ENCODE measurements around the gene TM4SF1.

Gene TM4SF1

DNA sequence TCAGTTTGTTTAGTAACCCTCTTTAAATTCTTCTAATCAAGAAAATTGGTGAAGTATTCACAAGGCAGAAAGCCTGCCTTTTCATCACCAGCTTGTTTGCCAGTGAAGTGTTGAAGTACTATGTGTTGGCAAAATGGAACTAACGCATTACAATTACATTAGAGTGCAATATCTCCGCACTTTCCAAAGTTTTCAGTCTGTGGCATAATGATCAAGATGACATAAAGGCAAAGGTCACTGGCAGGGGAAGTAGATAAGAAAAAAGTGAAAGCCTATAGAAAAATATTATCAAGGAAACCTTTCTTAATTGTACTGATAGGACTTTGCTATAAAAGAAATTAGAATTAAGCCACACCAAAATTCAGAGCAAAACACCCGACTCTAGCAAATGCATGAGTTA, 25.0 kb upstream of the TM4SF1 start:
- no peaks in the 10 kb centered on the region for H3K36me3 ChIP-seq (ENCODE audit: control insufficient read depth in 4 of 4, insufficient read depth in 4 of 4, low read length in 3 of 4)

GRCh38 chr3:149401926-149402310, 24.5 kb upstream of the TM4SF1 start:
- no peaks in the 10 kb centered on the region for H3K36me3 ChIP-seq (ENCODE audit: control insufficient read depth in 4 of 4, insufficient read depth in 4 of 4, low read length in 3 of 4)
- peaks cover 0 to 6% (median 0%) of the 10 kb centered on the region in 5 experiments for H3K9me3 ChIP-seq (ENCODE audit: control extremely low read depth in 1 of 5, control insufficient read depth in 4 of 5, insufficient read depth in 2 of 5, low read depth in 1 of 5, low read length in 4 of 5)
- WGBS (ENCODE audit: insufficient coverage) = no CpG with 5 or more reads among the region's 2 CpGs
- ChIA-PET POLR2A (interaction anchor here (0.6 kb wide), 1 partner anchor 79 kb away, joined by 4 read pairs; no protein-coding TSS in a partner anchor), CTCF (interaction anchor here (1.1 to 1.7 kb wide), 2 partner anchors 11 to 25 kb away, joined by 3 to 5 read pairs; no protein-coding TSS in a partner anchor)
- no peak overlapping the region for H3K4me3 ChIP-seq (ENCODE audit: control insufficient read depth in 1 of 7, extremely low read depth in 1 of 7, insufficient read depth in 4 of 7, low read depth in 2 of 7, low read length in 6 of 7)
- H3K4me1 ChIP-seq (ENCODE audit: control extremely low read depth in 1 of 4, control insufficient read depth in 4 of 4, insufficient read depth in 4 of 4, low read length in 3 of 4) = no peaks in the 10 kb centered on the region
- H3K27me3 ChIP-seq (replicated peaks in 2 of 5; ENCODE audit: control insufficient read depth in 4 of 5, insufficient read depth in 5 of 5, low read length in 4 of 5) = no peaks in the 10 kb centered on the region
- no peak for DNase-seq
- no peak overlapping the region for H3K27ac ChIP-seq (ENCODE audit: insufficient read depth in 1 of 2, low read depth in 1 of 2, low read length in 2 of 2, poor library complexity in 1 of 2, severe bottlenecking in 2 of 2)

More for the DNA sequence above, 25.0 kb upstream of the TM4SF1 start:
- Histone ChIP-seq H3K9me3 (ENCODE audit: control extremely low read depth in 1 of 5, control insufficient read depth in 4 of 5, insufficient read depth in 2 of 5, low read depth in 1 of 5, low read length in 4 of 5) (peaks cover 0 to 6% (median 0%) of the 10 kb centered on the region in 5 experiments), H3K27me3 (replicated peaks in 2 of 5; ENCODE audit: control insufficient read depth in 4 of 5, insufficient read depth in 5 of 5, low read length in 4 of 5) (no peaks in the 10 kb centered on the region), H3K4me1 (ENCODE audit: control extremely low read depth in 1 of 4, control insufficient read depth in 4 of 4, insufficient read depth in 4 of 4, low read length in 3 of 4) (no peaks in the 10 kb centered on the region), H3K27ac (ENCODE audit: insufficient read depth in 1 of 2, low read depth in 1 of 2, low read length in 2 of 2, poor library complexity in 1 of 2, severe bottlenecking in 2 of 2) (no peak overlapping the region), H3K4me3 (ENCODE audit: control insufficient read depth in 1 of 7, extremely low read depth in 1 of 7, insufficient read depth in 4 of 7, low read depth in 2 of 7, low read length in 6 of 7) (no peak overlapping the region)
- DNase-seq = no peak
- CTCF ChIA-PET = no interaction called here
- no CpG with 5 or more reads among the region's 3 CpGs for WGBS (ENCODE audit: insufficient coverage)
- POLR2A ChIA-PET = interaction anchor here (0.6 kb wide), 1 partner anchor 78 kb away, joined by 4 read pairs; no protein-coding TSS in a partner anchor

DNA sequence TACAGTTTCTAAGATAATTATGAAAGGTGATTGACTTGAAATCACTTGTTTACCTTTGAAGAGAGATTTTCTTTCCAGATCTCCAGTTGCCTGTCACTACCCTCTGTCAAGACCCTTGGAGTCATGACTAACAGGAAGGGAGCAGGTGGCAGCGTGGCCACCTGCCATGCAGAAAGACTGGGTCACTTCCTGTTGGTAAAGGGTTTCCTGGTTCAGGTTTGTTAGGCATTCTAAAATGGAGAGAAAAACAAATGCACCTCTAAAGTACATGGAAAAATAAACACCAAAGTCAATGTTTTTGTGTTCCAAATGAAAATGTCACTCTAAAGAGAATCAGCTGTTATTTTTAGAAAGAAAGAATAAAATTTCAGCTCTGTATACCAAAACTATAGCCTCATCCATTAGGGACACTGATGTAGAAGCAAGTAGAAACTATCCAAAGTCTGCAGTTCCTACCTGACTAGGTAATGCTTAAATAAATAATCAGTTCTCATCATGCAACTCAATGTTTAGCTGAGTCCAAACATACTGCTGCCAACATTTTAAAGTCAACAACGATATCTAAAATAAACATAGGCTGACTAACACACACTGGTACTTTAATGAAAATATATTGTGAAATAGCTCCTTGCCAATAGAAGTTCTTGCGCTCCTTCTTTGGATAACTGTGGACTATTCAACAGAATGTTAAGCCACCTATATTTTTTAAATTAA, 23.9 kb upstream of the TM4SF1 start:
- Histone ChIP-seq H3K4me3 (ENCODE audit: control insufficient read depth in 1 of 7, extremely low read depth in 1 of 7, insufficient read depth in 4 of 7, low read depth in 2 of 7, low read length in 6 of 7) (no peak overlapping the region), H3K27me3 (replicated peaks in 2 of 5; ENCODE audit: control insufficient read depth in 4 of 5, insufficient read depth in 5 of 5, low read length in 4 of 5) (no peaks in the 10 kb centered on the region), H3K9me3 (ENCODE audit: control extremely low read depth in 1 of 5, control insufficient read depth in 4 of 5, insufficient read depth in 2 of 5, low read depth in 1 of 5, low read length in 4 of 5) (peaks cover 0 to 6% (median 0%) of the 10 kb centered on the region in 5 experiments), H3K36me3 (ENCODE audit: control insufficient read depth in 4 of 4, insufficient read depth in 4 of 4, low read length in 3 of 4) (no peaks in the 10 kb centered on the region), H3K27ac (ENCODE audit: insufficient read depth in 1 of 2, low read depth in 1 of 2, low read length in 2 of 2, poor library complexity in 1 of 2, severe bottlenecking in 2 of 2) (no peak overlapping the region), H3K4me1 (ENCODE audit: control extremely low read depth in 1 of 4, control insufficient read depth in 4 of 4, insufficient read depth in 4 of 4, low read length in 3 of 4) (no peaks in the 10 kb centered on the region)
- WGBS (ENCODE audit: insufficient coverage) = no CpG with 5 or more reads among the region's 3 CpGs
- CTCF ChIA-PET = interaction anchor here (1.1 to 1.7 kb wide), 2 partner anchors 11 to 26 kb away, joined by 3 to 5 read pairs; no protein-coding TSS in a partner anchor
- DNase-seq = no peak
- POLR2A ChIA-PET = interaction anchor here (0.6 kb wide), 1 partner anchor 79 kb away, joined by 4 read pairs; no protein-coding TSS in a partner anchor

GRCh38 chr3:149400645-149401044, 23.2 kb upstream of the TM4SF1 start:
- H3K36me3 ChIP-seq (ENCODE audit: control insufficient read depth in 4 of 4, insufficient read depth in 4 of 4, low read length in 3 of 4) = no peaks in the 10 kb centered on the region
- no peaks in the 10 kb centered on the region for H3K27me3 ChIP-seq (replicated peaks in 2 of 5; ENCODE audit: control insufficient read depth in 4 of 5, insufficient read depth in 5 of 5, low read length in 4 of 5)
- H3K4me3 ChIP-seq (ENCODE audit: control insufficient read depth in 1 of 7, extremely low read depth in 1 of 7, insufficient read depth in 4 of 7, low read depth in 2 of 7, low read length in 6 of 7) = no peak overlapping the region
- peaks cover 0 to 1% (median 0%) of the 10 kb centered on the region in 4 experiments for H3K4me1 ChIP-seq (ENCODE audit: control extremely low read depth in 1 of 4, control insufficient read depth in 4 of 4, insufficient read depth in 4 of 4, low read length in 3 of 4)
- no peak for DNase-seq
- ChIA-PET POLR2A (no interaction called here), CTCF (interaction anchor here (1.7 kb wide), 1 partner anchor 27 kb away, joined by 5 read pairs; no protein-coding TSS in a partner anchor)
- H3K9me3 ChIP-seq (ENCODE audit: control extremely low read depth in 1 of 5, control insufficient read depth in 4 of 5, insufficient read depth in 2 of 5, low read depth in 1 of 5, low read length in 4 of 5) = peaks cover 0 to 6% (median 0%) of the 10 kb centered on the region in 5 experiments
- no peak overlapping the region for H3K27ac ChIP-seq (ENCODE audit: insufficient read depth in 1 of 2, low read depth in 1 of 2, low read length in 2 of 2, poor library complexity in 1 of 2, severe bottlenecking in 2 of 2)

- Histone ChIP-seq H3K27me3 (replicated peaks in 2 of 5; ENCODE audit: control insufficient read depth in 4 of 5, insufficient read depth in 5 of 5, low read length in 4 of 5) (no peaks in the 10 kb centered on the region), H3K27ac (ENCODE audit: insufficient read depth in 1 of 2, low read depth in 1 of 2, low read length in 2 of 2, poor library complexity in 1 of 2, severe bottlenecking in 2 of 2) (no peak overlapping the region), H3K4me1 (ENCODE audit: control extremely low read depth in 1 of 4, control insufficient read depth in 4 of 4, insufficient read depth in 4 of 4, low read length in 3 of 4) (peaks cover 0 to 3% (median under 1%) of the 10 kb centered on the region in 4 experiments), H3K9me3 (ENCODE audit: control extremely low read depth in 1 of 5, control insufficient read depth in 4 of 5, insufficient read depth in 2 of 5, low read depth in 1 of 5, low read length in 4 of 5) (peaks cover 0 to 6% (median 0%) of the 10 kb centered on the region in 5 experiments), H3K36me3 (ENCODE audit: control insufficient read depth in 4 of 4, insufficient read depth in 4 of 4, low read length in 3 of 4) (no peaks in the 10 kb centered on the region), H3K4me3 (ENCODE audit: control insufficient read depth in 1 of 7, extremely low read depth in 1 of 7, insufficient read depth in 4 of 7, low read depth in 2 of 7, low read length in 6 of 7) (no peak overlapping the region)
- WGBS (ENCODE audit: insufficient coverage) = no CpG with 5 or more reads among the region's 1 CpG
- CTCF ChIA-PET = interaction anchor here (1.0 to 1.5 kb wide), 2 partner anchors 15 to 55 kb away, joined by 3 to 5 read pairs; no protein-coding TSS in a partner anchor
- no peak for DNase-seq
- POLR2A ChIA-PET = no interaction called here
These were observed 20.8 kb upstream of the TM4SF1 start for GRCh38 chr3:149398296-149398695.

GRCh38 chr3:149397528-149397927, 20.1 kb upstream of the TM4SF1 start:
- Histone ChIP-seq H3K4me1 (ENCODE audit: control extremely low read depth in 1 of 4, control insufficient read depth in 4 of 4, insufficient read depth in 4 of 4, low read length in 3 of 4) (peaks cover 0 to 3% (median under 1%) of the 10 kb centered on the region in 4 experiments), H3K36me3 (ENCODE audit: control insufficient read depth in 4 of 4, insufficient read depth in 4 of 4, low read length in 3 of 4) (no peaks in the 10 kb centered on the region), H3K27ac (ENCODE audit: insufficient read depth in 1 of 2, low read depth in 1 of 2, low read length in 2 of 2, poor library complexity in 1 of 2, severe bottlenecking in 2 of 2) (no peak overlapping the region), H3K27me3 (replicated peaks in 2 of 5; ENCODE audit: control insufficient read depth in 4 of 5, insufficient read depth in 5 of 5, low read length in 4 of 5) (no peaks in the 10 kb centered on the region), H3K4me3 (ENCODE audit: control insufficient read depth in 1 of 7, extremely low read depth in 1 of 7, insufficient read depth in 4 of 7, low read depth in 2 of 7, low read length in 6 of 7) (no peak overlapping the region), H3K9me3 (ENCODE audit: control extremely low read depth in 1 of 5, control insufficient read depth in 4 of 5, insufficient read depth in 2 of 5, low read depth in 1 of 5, low read length in 4 of 5) (peaks cover 0 to 6% (median 0%) of the 10 kb centered on the region in 5 experiments)
- WGBS (ENCODE audit: insufficient coverage) = 92% methylated on average over 1 of the region's 3 CpGs
- DNase-seq = no peak
- CTCF ChIA-PET = interaction anchor here (1.5 kb wide), 1 partner anchor 54 kb away, joined by 5 read pairs; no protein-coding TSS in a partner anchor
- POLR2A ChIA-PET = no interaction called here

DNA sequence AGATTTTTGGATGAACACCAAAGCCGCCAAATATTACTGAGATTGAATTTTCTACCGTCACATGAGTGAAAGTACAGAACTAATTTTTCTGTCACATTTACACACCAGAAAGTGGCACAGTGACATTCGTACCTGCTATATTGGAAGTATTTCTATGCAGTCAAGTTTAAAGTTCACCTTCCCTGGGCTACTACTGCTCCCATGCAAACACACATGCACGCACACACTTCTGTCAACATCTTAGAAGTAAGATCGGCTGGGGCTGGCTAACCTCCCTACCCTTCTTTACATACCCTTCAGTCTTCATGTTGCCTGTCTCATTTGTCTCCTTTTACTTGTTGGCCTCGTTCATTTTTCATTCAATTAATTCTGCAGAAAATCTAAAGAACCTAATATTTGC, 19.0 kb upstream of the TM4SF1 start:
- Histone ChIP-seq H3K27ac (ENCODE audit: insufficient read depth in 1 of 2, low read depth in 1 of 2, low read length in 2 of 2, poor library complexity in 1 of 2, severe bottlenecking in 2 of 2) (no peak overlapping the region), H3K27me3 (replicated peaks in 2 of 5; ENCODE audit: control insufficient read depth in 4 of 5, insufficient read depth in 5 of 5, low read length in 4 of 5) (no peaks in the 10 kb centered on the region), H3K36me3 (ENCODE audit: control insufficient read depth in 4 of 4, insufficient read depth in 4 of 4, low read length in 3 of 4) (no peaks in the 10 kb centered on the region), H3K4me1 (ENCODE audit: control extremely low read depth in 1 of 4, control insufficient read depth in 4 of 4, insufficient read depth in 4 of 4, low read length in 3 of 4) (peaks cover 0 to 3% (median under 1%) of the 10 kb centered on the region in 4 experiments), H3K9me3 (ENCODE audit: control extremely low read depth in 1 of 5, control insufficient read depth in 4 of 5, insufficient read depth in 2 of 5, low read depth in 1 of 5, low read length in 4 of 5) (peaks cover 0 to 4% (median 0%) of the 10 kb centered on the region in 5 experiments), H3K4me3 (ENCODE audit: control insufficient read depth in 1 of 7, extremely low read depth in 1 of 7, insufficient read depth in 4 of 7, low read depth in 2 of 7, low read length in 6 of 7) (no peak overlapping the region)
- no peak for DNase-seq
- CTCF ChIA-PET = interaction anchor here (1.0 to 1.2 kb wide), 3 partner anchors 14 to 84 kb away, joined by 3 to 4 read pairs (median 3); no protein-coding TSS in a partner anchor
- POLR2A ChIA-PET = no interaction called here
- WGBS (ENCODE audit: insufficient coverage) = 100% methylated on average over 4 of the region's 6 CpGs

Measured in common myeloid progenitor, CD34-positive (primary cell).